ENCODE measurements around the gene FZD4. TPM values are rescaled to one million over a fixed set of nuclear protein-coding genes. Genes with fewer than 3 reads are reported as not detected.

FZD4 gene
- total RNA-seq, 2 donors from 2014 or later: 52.1 to 53.9 TPM

DNA sequence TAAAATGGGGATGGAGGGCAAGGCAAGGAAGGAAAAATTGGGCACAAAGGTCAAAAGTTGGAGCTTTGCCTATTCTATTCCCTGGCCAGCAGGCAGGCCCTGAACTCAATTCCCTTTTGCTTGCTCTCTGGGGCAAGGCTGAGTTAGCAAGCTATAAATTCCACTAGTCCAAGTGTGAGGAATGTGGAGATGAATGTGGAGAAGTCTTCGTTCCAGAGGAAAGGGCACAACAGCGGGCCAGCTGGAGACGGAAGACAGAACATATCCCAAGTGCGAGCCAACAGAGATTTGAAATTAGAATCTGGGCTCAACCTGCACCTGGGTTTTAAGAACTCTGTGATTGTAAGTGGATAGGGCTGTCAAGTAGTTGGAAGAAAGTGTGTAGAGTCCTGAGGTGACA lies 29.5 kb upstream of the FZD4 start:
- no peak overlapping the region for H3K27ac Mint-ChIP-seq
- DNase-seq: no peak
- H3K36me3 ChIP-seq (ENCODE audit: control insufficient read depth, insufficient read depth, low read length): no peaks in the 10 kb centered on the region

GRCh38 chr11:86983021-86983488 lies 27.9 kb upstream of the FZD4 start:
- TF ChIP-seq, protein P1, sequence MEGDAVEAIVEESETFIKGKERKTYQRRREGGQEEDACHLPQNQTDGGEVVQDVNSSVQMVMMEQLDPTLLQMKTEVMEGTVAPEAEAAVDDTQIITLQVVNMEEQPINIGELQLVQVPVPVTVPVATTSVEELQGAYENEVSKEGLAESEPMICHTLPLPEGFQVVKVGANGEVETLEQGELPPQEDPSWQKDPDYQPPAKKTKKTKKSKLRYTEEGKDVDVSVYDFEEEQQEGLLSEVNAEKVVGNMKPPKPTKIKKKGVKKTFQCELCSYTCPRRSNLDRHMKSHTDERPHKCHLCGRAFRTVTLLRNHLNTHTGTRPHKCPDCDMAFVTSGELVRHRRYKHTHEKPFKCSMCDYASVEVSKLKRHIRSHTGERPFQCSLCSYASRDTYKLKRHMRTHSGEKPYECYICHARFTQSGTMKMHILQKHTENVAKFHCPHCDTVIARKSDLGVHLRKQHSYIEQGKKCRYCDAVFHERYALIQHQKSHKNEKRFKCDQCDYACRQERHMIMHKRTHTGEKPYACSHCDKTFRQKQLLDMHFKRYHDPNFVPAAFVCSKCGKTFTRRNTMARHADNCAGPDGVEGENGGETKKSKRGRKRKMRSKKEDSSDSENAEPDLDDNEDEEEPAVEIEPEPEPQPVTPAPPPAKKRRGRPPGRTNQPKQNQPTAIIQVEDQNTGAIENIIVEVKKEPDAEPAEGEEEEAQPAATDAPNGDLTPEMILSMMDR (conservative IDR thresholded peaks at IDR 0.05): no peak
- 88 to 100% methylated on average over 1 to 4 of the region's 4 CpGs for WGBS, 2 experiments (ENCODE audit: insufficient coverage in 1 of 2, insufficient read length in 1 of 2)
- no peak for DNase-seq

More for the DNA sequence above, 29.5 kb upstream of the FZD4 start:
- Mint-ChIP-seq H3K9me3 (no peaks in the 10 kb centered on the region), H3K27me3 (ENCODE audit: insufficient read depth) (peaks cover 2% of the 10 kb centered on the region), H3K36me3 (ENCODE audit: low read depth) (no peaks in the 10 kb centered on the region), H3K4me1 (peaks cover 17% of the 10 kb centered on the region), H3K4me3 (no peak overlapping the region)
- peaks cover 5% of the 10 kb centered on the region for H3K4me1 ChIP-seq (ENCODE audit: control insufficient read depth, insufficient read depth, low read length)
- H3K27ac ChIP-seq (ENCODE audit: low read depth, low read length): no peak overlapping the region
- whole genome bisulfite sequencing, 2 experiments (ENCODE audit: insufficient coverage in 1 of 2, insufficient read length in 1 of 2): 95 to 100% methylated on average over 4 of the region's 4 CpGs
- H3K9ac ChIP-seq (ENCODE audit: extremely low read depth, low read length, poor library complexity, severe bottlenecking): no peak overlapping the region
- no peaks in the 10 kb centered on the region for H3K9me3 ChIP-seq (ENCODE audit: control insufficient read depth, low read length)
- H3K27me3 ChIP-seq (ENCODE audit: control insufficient read depth, insufficient read depth, low read length, poor library complexity, severe bottlenecking): no peaks in the 10 kb centered on the region
- H3K4me3 ChIP-seq (ENCODE audit: low read length): no peak overlapping the region
- TF ChIP-seq, protein P1 (conservative IDR thresholded peaks at IDR 0.05): no peak

DNA sequence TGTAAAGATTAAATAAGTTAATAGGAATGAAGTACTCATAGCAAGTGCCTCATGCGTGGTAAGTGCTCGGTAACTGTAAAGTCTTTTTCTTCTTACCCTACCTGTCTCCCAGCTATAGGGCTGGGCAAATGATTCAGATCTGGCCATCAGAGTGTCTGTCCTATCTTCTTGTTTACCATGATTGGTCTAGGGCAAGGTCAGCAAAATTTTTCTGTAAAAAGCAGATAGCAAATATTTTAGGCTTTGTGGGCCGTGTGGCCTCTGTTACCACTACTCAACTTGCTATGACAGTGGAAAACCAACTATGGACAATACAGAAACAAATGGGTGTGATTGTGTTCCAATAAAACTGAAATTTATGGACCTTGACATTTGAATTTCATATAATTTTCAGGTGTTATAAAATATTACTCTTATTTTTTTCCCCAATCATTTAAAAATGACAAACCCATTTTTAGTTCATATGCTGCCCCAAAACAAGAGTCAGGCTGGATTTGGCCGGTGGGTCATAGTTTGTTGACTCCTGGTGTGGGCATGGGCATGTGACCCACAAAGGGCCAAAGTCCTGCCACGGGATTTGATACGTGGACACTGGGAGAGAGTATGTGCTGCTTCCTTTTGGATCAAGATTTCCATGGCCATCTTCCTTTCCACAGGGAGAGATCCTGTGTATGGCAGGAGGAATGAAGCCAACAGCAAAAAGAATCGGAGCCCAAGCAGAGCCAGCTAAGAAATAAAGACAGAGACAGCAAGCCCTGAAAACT lies 26.8 kb upstream of the FZD4 start:
- Histone ChIP-seq H3K27me3 (ENCODE audit: control insufficient read depth, insufficient read depth, low read length, poor library complexity, severe bottlenecking) (no peaks in the 10 kb centered on the region), H3K4me1 (ENCODE audit: control insufficient read depth, insufficient read depth, low read length) (no peaks in the 10 kb centered on the region), H3K27ac (ENCODE audit: low read depth, low read length) (no peak overlapping the region), H3K9ac (ENCODE audit: extremely low read depth, low read length, poor library complexity, severe bottlenecking) (no peak overlapping the region), H3K9me3 (ENCODE audit: control insufficient read depth, low read length) (no peaks in the 10 kb centered on the region), H3K36me3 (ENCODE audit: control insufficient read depth, insufficient read depth, low read length) (no peaks in the 10 kb centered on the region), H3K4me3 (ENCODE audit: low read length) (no peak overlapping the region)
- no peak overlapping the region for H3K27ac Mint-ChIP-seq
- H3K9me3 Mint-ChIP-seq: no peaks in the 10 kb centered on the region
- 95 to 97% methylated on average over 4 to 7 of the region's 7 CpGs for WGBS, 2 experiments (ENCODE audit: insufficient coverage in 1 of 2, insufficient read length in 1 of 2)
- no peak for DNase-seq
- H3K4me1 Mint-ChIP-seq: peaks cover 13% of the 10 kb centered on the region
- no peak overlapping the region for H3K4me3 Mint-ChIP-seq
- peaks cover 2% of the 10 kb centered on the region for H3K27me3 Mint-ChIP-seq (ENCODE audit: insufficient read depth)
- no peaks in the 10 kb centered on the region for H3K36me3 Mint-ChIP-seq (ENCODE audit: low read depth)
- TF ChIP-seq, protein P1 (conservative IDR thresholded peaks at IDR 0.05): no peak

More at GRCh38 chr11:86983021-86983488, 27.9 kb upstream of the FZD4 start:
- Histone ChIP-seq H3K9ac (ENCODE audit: extremely low read depth, low read length, poor library complexity, severe bottlenecking) (no peak overlapping the region), H3K4me3 (ENCODE audit: low read length) (no peak overlapping the region), H3K36me3 (ENCODE audit: control insufficient read depth, insufficient read depth, low read length) (no peaks in the 10 kb centered on the region), H3K27ac (ENCODE audit: low read depth, low read length) (no peak overlapping the region), H3K9me3 (ENCODE audit: control insufficient read depth, low read length) (no peaks in the 10 kb centered on the region), H3K27me3 (ENCODE audit: control insufficient read depth, insufficient read depth, low read length, poor library complexity, severe bottlenecking) (no peaks in the 10 kb centered on the region), H3K4me1 (ENCODE audit: control insufficient read depth, insufficient read depth, low read length) (no peaks in the 10 kb centered on the region)
- peaks cover 13% of the 10 kb centered on the region for H3K4me1 Mint-ChIP-seq
- H3K4me3 Mint-ChIP-seq: no peak overlapping the region
- H3K36me3 Mint-ChIP-seq (ENCODE audit: low read depth): no peaks in the 10 kb centered on the region
- peaks cover 2% of the 10 kb centered on the region for H3K27me3 Mint-ChIP-seq (ENCODE audit: insufficient read depth)
- no peak overlapping the region for H3K27ac Mint-ChIP-seq
- H3K9me3 Mint-ChIP-seq: no peaks in the 10 kb centered on the region
